UCSD-AML1 (cell line): Measurements from ENCODE around the gene ARHGAP6.

Source experiments
- DNase-seq: peaks from one replicate; lab custom pipeline; 2025; ENCODE audit not compliant: unreplicated experiment; lab: John Stamatoyannopoulos, UW

ARHGAP6 gene

GRCh38 chrX:11193035-11193469 lies 472.7 kb downstream of the ARHGAP6 start:
- DNase-seq, result no peak

- DNase-seq, result no peak
Observed at GRCh38 chrX:11190745-11191510, 474.8 kb downstream of the ARHGAP6 start.

DNA sequence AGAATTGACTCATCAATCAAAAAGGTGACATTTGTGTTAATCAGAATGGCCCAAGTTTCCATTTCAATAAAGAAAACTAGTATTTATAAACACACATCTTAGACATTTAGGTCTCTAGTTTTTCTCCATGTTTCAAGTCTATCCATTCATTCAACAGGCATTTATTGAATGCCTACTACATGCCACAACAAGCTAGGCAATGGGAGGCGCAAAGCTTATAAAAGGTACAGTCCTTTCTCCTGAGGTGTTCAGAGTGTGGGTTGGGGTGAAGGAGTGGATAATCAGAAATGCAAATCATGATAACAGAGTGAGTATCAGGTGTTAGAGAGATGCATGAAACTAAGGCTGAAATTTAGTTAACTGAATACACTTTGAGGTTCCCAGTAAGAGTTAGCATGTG lies 476.6 kb downstream of the ARHGAP6 start:
- no peak for DNase-seq

GRCh38 chrX:11188664-11189063 lies 477.1 kb downstream of the ARHGAP6 start:
- DNase-seq, result no peak

DNA sequence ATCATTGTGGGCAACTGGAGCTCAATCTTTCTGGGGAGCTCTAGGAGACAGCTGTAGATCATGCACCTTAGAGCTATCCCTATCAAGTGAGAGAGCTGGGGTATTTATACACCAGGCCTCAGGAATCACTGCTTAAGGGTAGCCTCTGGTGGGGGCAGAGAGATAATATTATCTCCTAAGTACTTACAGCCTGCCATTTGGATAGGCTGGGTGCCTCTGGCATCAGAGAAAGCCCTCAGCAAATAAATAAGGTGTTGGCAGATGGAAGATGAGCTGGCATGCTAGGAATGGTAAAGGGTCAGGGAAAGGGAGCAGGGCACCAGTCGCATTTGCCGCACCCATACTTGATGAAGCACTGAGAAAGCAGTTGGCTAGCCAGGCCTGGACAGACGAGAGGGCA lies 478.7 kb downstream of the ARHGAP6 start:
- DNase-seq, result no peak

- no peak for DNase-seq
Observed at GRCh38 chrX:11185861-11186260, 479.9 kb downstream of the ARHGAP6 start.

DNA sequence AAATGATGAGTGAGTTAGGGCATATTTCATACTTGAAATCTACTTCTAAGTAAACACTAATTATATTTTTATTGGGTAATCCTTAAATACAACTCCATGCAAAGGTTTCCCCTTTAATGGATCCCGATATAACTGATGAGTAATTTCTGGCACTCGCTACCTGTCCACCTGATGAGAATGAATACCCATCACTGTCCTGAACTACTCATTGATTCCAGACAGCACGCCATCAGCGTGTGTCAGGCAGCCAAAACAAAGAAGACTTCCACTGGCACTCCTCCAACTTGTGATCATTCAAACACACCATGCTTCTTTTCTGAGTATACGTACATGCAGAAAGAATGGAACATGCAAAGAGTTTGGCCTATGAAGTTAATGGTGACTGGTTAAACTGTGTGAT lies 485.1 kb downstream of the ARHGAP6 start:
- no peak for DNase-seq

DNA sequence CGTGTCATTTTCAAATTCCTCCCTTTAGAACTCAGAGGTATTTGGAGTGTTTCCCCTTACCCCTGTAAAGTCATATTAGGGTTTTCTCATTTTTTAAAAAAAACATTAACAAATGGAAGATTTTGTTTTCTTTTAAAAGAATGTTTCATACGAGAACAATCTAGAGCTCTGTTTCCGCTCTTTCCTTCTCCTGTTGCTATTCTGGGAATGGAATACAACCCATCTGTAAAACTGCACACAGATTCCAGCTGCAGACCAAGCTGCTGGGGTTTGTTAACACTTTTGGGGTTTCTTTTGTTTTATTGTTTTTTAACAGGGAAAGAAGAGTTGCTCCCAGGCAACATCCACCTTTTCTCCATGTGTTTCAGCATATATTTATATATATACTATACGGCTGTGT lies 493.3 kb downstream of the ARHGAP6 start:
- DNase-seq, result no peak

DNA sequence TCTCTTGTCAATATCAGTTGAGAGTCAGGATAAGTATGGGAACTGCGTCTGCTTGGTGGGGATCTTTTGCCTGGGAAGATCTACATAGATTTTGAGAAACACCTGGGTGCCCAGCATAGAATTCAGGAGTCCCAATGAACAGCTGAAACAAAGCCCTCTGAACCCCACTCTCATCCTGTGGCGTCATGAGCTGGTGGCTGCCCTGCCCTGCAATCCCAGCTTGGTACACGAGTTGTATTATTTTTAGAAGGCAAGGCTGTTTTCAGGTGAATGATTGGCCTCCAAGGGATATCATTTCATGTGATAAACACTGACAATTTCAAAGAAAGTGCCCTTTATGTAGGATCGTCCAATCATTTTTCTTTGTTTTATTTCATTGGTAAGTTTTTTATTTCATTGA lies 493.8 kb downstream of the ARHGAP6 start:
- DNase-seq, result no peak

- DNase-seq, result no peak
Observed at GRCh38 chrX:11164433-11164832, 501.3 kb downstream of the ARHGAP6 start.

GRCh38 chrX:11159149-11159548 lies 506.6 kb downstream of the ARHGAP6 start:
- no peak for DNase-seq

- DNase-seq, result no peak
Observed at GRCh38 chrX:11151799-11152559, 513.7 kb downstream of the ARHGAP6 start.

- no peak for DNase-seq
Observed at GRCh38 chrX:11148401-11148800, 517.3 kb downstream of the ARHGAP6 start.

- DNase-seq, result no peak
Observed at GRCh38 chrX:11146411-11146810, 519.3 kb downstream of the ARHGAP6 start.

- peak; percentile 34 for DNase-seq
Observed at GRCh38 chrX:11143931-11144678, 521.6 kb downstream of the ARHGAP6 start.

GRCh38 chrX:11138498-11139390 lies 527.0 kb downstream of the ARHGAP6 start:
- no peak for DNase-seq

DNA sequence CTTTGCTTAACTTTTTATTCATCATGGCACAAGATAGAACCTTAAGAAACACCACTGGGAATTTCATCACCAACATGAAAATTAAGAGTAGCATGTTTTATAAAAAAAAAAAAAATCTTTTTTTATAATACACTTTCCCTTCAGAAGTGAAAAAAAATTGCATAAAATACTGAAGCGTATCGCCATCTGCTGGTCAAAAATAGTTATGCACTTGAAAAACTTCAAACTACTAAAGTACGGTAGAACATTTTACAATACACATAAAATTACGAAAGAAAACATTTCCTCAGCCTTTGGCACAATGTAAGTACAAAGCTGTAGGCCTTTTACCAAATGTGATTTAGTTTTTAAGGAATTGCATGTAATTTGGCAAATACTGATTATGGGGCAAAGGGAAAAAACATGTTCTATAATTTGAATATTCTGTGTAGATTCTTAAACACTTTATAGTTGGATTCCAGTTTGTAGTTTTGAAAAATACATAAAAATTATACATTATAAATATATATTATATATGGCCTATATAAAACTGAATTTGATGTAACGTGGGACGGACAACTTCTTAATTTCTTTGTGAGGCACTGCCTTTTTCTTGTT lies 528.1 kb downstream of the ARHGAP6 start:
- no peak for DNase-seq

DNA sequence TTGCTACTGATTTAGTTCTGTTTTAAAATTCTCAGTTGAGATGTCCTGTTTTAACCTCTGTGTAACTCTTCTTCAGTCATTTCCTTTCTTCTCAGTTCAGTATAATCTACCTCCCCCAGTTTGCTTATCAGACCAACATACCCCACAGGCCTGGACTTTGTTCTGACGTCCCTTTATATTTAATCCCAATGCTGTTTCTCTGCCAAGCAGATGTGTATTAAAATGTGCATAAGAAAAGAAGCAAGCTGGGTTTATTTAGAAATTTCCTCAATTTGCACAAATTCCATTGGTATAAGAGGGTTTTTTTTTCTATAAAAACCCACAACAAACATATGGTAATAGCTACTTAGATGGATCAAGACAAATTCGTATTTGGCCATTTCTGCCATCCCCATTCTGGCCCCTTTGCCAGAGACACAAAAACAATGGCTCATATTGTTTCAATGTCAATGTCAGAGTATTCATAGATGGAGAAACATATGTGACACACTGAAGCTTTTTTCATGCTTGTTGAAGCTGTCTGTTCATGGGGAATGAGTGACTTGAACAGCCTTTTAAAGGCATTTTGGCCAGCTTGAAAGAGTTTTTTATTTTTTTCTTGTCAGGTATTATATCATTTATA lies 530.0 kb downstream of the ARHGAP6 start:
- DNase-seq, result no peak

DNA sequence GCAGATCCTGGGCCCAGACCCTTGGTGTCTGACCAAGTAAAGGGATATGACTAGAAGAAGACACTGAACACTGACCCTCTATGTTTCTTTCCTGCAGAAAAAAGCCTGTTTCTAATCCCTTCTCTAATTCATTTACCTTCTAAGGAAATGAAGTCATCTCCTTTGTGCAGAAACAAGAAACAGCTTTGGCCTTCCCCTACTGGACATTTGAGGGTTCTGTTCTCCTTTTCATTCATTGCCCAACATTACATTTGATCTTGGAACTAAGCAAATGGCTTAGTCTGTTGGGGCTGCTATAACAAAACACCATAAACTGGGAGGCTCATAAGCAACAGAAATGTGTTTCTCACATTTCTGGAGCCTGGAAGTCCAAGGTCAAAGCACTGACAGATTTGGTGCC lies 534.6 kb downstream of the ARHGAP6 start:
- DNase-seq, result no peak

GRCh38 chrX:11130136-11130535 lies 535.6 kb downstream of the ARHGAP6 start:
- no peak for DNase-seq
